ENCODE data around the gene BCS1L.

The BCS1L gene

GRCh38 chr2:218662827-218663226, 3.3 kb downstream of the BCS1L start:
- no peak for DNase-seq

GRCh38 chr2:218663901-218664300, 4.4 kb downstream of the BCS1L start:
- DNase-seq: no peak

GRCh38 chr2:218664653-218665052, 5.2 kb downstream of the BCS1L start:
- no peak for DNase-seq

GRCh38 chr2:218671097-218671653, 11.7 kb downstream of the BCS1L start:
- DNase-seq: peak in 1 of 4 experiments; percentile 32

- DNase-seq: peak; percentile 79 to 91 (median 88)
Observed at GRCh38 chr2:218671654-218672566, 12.4 kb downstream of the BCS1L start, which contains the start of the genes RNF25 and STK36. Gene RNF25 (minus strand): TSS chr2:218672002. CDS start chr2:218671970, 32 bp downstream. Gene STK36 (plus strand): TSS chr2:218672086. CDS start chr2:218672830, 744 bp downstream.

GRCh38 chr2:218679119-218679518, 19.6 kb downstream of the BCS1L start:
- DNase-seq: peak; percentile 89 to 97 (median 92)

- DNase-seq: no peak
Observed at GRCh38 chr2:218680061-218680460, 20.6 kb downstream of the BCS1L start.

GRCh38 chr2:218687400-218688060, 28.0 kb downstream of the BCS1L start:
- peak; percentile 81 to 91 (median 86) for DNase-seq

GRCh38 chr2:218691234-218691633, 31.8 kb downstream of the BCS1L start:
- no peak for DNase-seq

- no peak for DNase-seq
Observed at GRCh38 chr2:218694405-218695145, 35.1 kb downstream of the BCS1L start.

GRCh38 chr2:218698885-218699284, 39.4 kb downstream of the BCS1L start:
- no peak for DNase-seq

GRCh38 chr2:218701806-218702205, 42.3 kb downstream of the BCS1L start:
- no peak for DNase-seq

- no peak for DNase-seq
Observed at GRCh38 chr2:218703341-218703740, 43.9 kb downstream of the BCS1L start.

GRCh38 chr2:218708086-218708485, 48.6 kb downstream of the BCS1L start:
- no peak for DNase-seq

- no peak for DNase-seq
Observed at GRCh38 chr2:218709908-218710307, 50.4 kb downstream of the BCS1L start.

GRCh38 chr2:218710334-218710686, 50.8 kb downstream of the BCS1L start:
- DNase-seq: no peak

GRCh38 chr2:218710687-218711549, 51.4 kb downstream of the BCS1L start, which contains the start of gene TTLL4:
Gene TTLL4 (plus strand): TSS chr2:218710835. CDS start chr2:218737677, 26,842 bp downstream.
- DNase-seq: peak; percentile 99 to 100 (median 100)

- DNase-seq: no peak
Observed at GRCh38 chr2:218711550-218711929, 52.1 kb downstream of the BCS1L start.

All from suppressor macrophage (primary cell).